CD4-positive, alpha-beta T cell treated with Interleukin-17A for 4 hours (primary cell): ENCODE data around the gene GULP1.
"Not testable (repeated sequence)": the region's sequence is repeated elsewhere in the genome, so short reads cannot be mapped to it uniquely, and the experiment has no call there.

Source experiments
- DNase-seq: peaks from one replicate; pipeline ENCODE4 v3.0.0-alpha.2; 2020; ENCODE audit warnings: mixed read lengths

Gene GULP1

DNA sequence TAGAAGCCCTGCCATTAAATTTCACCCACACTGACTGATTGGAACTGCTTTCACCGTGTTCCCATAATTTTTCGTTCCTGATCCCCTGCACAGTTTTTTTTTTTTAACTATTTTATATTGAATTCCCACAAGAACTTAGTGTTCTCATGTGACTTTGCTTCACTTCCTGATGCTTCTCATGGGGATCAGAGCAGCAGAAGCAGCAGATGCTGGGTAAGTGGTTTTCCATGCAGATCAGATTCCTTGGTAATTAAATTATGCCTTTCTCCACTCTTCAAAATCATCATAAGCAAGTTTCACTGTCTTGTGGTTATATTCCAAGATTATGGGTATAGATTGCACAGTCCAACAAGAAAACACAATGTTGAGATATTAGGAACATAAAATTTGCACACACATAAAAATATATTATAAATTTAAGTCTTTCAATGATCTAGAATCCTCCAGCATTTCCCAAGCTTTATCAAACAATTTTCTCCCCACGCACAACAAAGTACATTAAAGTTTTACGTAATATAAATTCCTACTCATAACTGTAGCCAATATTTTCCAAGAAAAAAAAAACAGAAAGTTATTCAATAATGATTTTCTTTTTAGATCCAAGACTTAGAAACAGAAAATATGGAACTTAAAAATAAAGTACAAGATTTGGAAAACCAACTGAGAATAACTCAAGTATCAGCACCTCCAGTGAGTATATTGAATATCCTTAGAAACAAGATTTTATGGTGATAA, 277.9 kb downstream of the GULP1 start:
- no peak for DNase-seq

DNA sequence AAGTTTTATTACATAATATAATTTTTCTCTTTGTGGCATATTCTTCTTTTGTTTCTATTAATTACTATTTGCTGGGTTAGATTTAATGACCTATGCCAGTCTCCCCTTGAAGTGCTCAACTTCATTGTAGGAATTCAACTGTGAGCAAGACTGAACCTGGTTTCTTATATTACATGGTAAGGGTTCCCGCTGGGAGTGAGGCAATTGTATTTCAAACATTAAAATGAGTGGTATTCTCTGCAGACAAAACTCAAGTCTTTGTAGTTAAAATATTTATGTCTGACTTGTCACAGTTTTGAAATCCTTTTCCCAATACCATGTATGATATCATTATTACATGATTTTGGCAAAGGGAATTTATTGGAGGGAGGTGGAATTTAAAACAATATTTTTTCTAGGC, 278.7 kb downstream of the GULP1 start:
- DNase-seq = no peak

DNA sequence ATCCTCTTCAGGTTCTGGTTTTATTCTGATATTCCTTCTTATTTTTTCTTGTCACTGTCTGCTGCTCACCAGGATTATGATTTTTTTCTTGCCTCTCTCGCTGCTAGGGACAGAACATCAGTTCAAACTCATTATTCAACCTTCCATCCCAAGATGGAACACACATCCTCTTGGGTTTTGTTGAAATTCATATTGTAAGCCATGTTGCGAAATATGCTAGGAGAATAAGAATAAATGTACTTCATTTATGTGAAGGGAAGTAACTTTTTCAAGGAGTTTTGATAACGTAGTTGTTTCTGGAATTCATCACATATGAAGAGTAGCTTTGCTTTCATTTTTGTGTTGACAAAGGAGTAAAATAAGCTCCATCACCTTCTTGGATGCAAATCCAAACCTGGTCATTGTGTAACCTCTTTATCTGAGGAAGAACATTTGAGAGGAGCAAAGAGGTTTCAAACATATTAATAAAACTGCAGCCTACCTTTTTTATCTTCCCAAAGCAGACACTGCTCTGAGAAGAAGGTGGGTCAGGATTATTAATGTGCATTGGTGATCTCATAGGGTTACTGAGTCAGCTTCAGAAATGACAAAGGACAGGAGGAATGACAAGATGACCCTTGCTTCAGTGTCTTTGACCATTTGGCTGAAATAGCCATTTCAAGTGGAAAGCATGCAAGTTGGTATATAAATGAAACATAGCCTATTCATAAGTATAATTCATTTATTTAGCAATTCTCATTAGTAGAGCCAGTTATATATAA, 280.0 kb downstream of the GULP1 start:
- no peak for DNase-seq

DNA sequence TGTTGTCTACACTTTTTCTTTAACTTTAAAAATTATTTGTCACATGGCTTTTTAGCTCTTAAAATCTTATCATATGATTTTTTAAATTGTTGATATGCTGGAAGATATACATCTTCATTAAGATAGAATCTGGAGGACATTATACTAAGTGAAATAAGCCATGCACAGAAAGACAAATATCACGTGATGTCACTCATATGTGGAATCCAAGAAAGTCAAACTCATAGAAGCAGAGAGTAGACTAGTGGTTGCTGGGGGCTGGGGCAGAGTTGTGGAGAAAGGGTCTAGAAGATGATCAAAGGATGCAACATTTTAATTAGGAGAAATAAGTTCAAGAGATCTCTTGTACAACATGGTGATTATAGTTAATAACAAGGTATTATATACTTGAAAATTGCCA, 280.9 kb downstream of the GULP1 start:
- no peak for DNase-seq

DNA sequence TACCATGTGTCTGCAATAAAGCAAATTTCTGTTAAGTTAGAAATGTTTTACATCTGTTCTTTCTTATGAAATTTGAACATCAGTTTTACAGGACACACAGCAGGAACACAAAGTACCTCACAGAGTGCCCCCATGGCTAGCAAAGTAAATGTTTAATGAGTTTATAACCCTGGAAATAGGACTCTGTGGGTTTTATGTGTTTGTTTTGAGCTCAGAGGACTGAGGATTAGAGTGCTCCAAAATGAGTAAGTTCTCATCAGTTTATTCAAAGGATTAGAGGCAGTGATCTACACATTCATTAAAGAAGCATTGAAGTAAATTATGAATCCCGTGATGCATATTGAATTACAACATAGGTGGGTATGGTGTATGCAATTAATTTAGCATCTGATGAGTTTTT, 281.8 kb downstream of the GULP1 start:
- no peak for DNase-seq

DNA sequence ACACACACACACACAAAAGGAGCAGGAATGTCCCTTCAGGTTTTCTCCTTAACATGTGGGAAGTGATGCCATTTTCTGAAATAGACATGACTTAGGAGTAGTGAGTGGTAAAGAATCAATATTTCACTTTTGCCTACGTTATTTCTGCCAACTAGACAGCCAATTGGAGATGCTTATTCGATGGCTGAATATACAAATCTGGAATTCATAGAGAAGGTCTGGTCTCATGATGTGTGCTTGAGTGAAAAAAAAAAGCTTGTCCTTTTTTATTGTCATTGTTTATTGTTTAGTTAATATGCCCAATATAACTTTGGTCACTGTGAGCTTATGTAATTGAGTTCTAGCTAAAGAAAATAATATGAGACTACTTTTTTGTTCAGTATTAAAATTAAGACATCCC, 284.3 kb downstream of the GULP1 start:
- no peak for DNase-seq

DNA sequence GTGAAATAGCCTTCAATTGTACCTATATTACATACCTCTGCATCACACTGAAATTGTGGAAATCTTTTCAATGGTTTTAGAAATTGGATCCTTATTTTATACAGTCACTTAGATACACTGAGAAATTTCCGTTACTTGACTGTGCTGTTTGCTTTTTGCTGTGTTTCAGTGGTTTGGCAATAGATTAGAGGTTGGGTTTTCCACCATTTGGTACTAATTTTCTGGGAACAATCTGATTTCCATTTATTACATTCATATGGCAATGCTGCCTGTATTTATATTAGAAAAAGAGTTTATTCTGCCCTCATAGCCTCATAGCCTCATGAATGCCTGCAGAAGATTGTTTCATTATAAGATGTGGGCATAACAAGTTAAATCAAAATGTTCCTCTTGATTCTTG, 285.0 kb downstream of the GULP1 start:
- DNase-seq = no peak

DNA sequence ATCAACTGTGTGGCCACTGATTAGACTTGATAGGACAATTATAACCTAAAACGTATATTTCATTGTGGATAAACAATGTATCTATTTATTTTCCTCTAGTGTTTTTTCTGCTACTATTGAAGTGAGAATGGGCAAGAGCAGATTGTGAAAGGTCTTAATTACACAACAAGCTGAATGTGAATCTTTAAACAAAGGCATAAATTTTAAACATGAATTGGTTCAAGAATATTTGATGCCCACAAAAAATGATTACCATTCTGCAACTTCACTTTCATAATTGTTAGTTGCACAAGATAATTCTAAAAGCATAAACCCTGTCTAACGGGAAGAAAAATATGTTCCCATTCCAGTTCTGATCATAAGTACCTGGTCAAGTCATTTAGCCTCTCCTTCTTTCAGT, 285.6 kb downstream of the GULP1 start:
- DNase-seq = no peak

DNA sequence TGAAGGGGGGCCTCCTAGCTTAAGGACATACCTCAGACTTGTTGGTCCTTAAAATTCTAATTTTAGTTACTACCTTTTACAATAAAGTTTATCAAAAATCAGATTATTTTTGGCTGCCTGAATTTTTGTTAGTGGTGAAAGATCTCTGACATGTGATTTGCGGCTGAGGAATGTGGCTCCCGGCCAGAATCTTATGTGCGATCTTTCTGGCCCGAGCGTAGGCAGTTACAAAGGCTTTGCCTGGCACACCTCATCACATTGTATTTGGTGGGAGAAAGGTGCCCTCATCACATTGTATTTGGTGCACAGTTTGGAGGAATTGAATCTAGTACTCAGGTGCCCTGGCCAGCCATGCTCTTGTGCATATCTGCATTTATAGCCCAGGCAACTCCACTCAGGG, 289.1 kb downstream of the GULP1 start:
- no peak for DNase-seq

DNA sequence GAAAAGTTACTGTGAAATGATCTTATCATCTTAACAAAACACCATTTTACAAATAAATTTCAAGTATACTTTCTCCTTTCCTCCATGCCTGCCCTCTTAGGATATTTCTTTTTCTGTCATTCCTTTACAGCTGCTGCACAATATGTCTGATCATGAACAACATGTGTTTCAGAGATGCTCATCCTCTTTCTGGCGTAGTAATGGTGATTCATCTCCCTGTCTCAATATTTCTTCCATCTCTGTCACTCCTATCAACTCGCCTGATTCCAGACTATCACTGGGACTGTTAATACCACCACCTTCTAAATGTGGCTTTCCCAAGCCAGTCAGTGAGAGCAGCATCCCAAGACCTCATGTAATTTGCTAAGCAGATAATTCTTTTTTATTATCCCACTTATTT, 290.5 kb downstream of the GULP1 start:
- no peak for DNase-seq

DNA sequence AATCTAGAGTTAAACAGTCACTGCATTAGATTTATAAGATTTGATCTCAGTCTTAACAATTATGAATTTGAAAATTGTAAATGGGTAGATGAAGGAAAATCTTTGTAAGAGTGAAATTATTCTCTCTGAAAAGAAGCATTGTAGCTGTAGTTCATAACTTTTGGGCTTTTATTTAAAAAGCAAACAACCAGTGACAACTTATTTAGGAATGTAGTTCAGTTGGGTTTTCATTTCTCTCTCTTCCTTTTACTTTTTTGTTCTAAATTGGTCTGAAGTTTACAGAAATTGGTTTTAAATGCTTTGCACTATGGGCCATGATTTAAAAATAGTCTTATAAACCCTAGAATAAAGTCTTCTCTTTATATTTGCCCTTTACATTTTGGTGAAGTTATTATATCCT, 296.6 kb downstream of the GULP1 start:
- DNase-seq = no peak

DNA sequence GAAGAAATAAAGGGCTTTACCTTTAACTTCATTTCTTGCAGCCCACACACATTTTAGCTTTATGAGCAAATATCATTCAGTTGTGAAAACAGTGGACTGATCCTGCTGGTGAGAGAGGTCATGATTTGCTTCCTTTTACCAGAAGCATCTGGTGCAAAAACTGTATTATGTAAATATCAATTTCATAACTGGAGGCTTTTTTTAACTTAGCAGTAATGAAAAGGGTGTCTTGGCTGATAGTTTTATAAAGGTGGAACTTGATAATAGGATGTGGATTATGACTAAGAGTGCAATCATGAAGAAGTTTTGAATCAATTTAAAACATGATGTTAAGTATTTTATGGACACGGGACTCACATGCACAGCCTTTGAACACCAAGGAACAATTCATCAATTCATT, 304.4 kb downstream of the GULP1 start:
- no peak for DNase-seq

DNA sequence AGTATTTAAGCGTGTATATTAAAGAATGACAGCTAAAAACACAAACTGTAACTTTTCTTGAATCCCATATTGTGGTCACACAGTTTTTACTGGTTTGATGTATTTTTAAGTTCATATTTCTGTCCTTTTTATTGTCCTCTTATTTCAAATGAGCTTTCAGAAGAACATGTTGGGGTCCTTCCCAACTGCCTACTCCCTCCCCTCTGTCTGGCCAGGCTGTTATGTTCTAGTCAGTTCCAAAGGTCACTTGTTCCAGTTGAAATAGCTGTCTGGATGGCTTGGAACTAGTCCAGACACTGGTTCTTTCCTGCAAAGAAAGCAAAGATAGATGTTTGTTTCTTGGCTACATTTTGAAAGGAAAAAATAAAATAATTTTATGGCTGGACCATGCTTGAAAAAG, 306.9 kb downstream of the GULP1 start:
- DNase-seq = no peak

DNA sequence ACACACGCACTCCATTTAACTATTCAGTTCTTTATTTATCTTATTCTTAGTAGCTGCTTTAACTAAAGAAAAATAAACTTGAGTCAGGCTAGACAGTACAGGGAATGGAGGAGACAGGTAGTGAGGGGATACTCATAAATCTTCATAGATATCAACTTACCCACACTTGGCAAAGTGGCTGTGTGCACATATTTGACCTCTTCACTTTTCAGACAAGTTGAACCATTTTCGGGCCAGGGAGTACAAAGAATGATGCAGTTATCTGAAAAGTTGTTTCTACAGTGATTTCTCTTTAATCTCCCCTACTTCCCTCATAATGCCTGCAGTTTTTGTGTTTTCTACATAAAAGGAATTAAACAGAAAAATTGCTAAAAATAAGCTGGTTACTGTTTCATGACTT, 307.5 kb downstream of the GULP1 start:
- no peak for DNase-seq

DNA sequence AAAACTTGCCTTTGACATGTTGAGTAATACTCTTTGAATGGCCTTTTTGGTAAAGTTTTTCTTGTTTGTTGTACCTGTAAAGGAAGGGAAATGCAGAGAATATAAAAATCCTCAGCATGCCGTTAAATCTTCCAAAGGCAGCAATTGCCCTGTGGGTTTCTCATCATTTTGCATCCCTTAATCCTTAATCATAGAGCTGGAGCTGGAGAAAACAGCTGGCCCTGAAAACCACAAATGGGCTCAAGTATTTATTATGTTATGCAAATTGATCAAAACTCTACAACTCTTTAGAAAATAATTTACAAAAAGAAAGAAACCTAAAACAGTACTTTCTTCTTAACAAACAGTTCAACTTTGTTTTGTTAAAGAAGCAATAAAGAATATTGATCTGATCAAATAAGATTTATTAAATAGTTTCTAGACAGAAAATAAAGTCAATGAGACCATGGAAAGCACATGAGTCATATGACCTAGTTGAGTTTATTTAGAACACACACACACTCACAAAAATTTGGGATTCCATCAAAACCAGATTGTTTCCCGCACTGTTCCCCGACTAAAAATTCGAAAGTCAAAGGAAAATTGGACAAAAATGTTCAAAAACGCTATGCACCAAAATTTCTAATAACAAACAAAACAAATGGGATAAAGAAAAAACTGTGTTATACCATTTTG, 309.0 kb downstream of the GULP1 start:
- no peak for DNase-seq

DNA sequence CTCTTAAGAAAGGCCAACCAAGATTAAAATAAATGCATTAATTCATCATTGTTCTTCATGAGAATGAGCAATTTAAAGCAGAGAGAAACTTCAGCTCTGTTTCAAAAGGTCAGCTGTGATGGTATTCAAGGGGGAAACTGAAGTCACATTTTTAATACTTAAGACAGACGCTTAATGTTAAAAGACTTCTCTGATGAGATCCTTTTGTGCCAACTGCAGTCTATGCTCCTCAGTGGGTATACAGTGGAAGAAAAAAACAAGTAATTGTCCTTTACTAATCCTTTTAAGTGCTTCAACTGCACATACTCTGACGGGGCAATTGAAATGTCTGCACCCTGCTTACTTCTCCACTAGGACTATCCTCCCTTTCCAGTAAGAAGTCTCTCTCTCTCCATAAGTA, 309.7 kb downstream of the GULP1 start:
- no peak for DNase-seq

DNA sequence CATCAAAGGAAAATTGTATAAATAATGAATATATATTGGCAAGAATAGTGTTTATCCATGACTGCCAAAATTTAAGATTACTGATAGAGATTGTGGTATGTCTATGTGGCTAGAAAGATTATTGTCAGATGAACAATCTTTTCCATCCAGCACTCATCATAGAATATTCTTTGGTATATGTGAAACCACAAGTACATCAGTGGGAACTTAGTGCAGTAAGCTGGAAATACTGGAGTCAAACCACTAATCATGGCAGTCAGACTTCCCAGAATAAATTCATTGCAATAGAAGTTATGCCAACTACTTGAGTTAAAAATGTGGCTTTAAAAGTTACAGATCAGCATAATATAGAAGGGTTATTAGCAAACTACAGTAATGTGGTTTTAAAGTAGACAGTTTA, 310.3 kb downstream of the GULP1 start:
- no peak for DNase-seq

DNA sequence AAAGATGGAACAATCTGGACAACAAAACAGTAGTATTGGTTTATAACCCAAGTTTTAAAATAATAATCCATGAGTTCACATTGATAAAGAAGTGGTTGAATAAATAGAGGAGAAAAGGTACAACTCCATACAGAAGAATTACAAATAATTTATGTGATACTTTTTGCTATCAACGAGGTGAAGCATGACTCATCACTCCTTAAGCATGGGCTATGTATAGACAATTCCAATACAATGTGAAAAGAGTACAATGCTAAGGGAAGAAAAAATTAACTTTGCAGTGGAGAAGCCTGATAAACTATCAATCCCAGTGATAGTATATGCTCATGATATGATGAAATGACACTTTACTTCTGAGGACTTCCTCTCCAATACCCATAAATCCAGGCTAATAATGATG, 312.9 kb downstream of the GULP1 start:
- DNase-seq = no peak

DNA sequence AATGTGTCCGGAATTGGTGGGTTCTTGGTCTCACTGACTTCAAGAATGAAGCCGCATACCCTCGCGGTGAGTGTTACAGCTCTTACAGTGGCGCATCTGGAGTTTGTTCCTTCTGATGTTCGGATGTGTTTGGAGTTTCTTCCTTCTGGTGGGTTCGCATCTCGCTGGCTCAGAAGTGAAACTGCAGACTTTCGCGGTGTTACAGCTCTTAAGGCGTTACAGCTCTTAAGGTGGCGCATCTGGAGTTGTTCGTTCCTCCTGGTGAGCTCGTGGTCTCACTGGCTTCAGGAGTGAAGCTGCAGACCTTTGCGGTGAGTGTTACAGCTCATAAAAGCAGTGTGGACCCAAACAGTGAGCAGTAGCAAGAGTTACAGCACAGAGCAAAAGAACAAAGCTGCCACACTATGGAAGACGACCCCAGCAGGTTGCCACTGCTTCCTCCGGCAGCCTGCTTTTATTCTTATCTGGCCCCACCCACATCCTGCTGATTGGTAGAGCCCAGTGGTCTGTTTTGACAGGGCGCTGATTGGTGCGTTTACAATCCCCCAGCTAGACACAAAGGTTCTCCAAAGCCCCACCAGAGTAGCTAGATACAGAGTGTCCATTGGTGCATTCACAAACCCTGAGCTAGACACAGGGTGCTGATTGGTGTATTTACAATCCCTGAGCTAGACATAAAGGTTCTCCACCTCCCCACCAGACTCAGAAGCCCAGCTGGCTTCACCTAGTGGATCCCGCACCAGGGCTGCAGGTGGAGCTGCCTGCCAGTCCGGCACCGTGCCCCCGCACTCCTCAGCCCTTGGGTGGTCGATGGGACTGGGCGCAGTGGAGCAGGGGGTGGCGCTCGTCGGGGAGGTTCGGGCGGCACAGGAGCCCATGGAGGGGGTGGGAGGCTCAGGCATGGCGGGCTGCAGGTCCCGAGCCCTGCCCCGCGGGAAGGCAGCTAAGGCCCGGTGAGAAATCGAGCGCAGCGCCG, 314.2 kb downstream of the GULP1 start:
- DNase-seq = not testable (repeated sequence)

DNA sequence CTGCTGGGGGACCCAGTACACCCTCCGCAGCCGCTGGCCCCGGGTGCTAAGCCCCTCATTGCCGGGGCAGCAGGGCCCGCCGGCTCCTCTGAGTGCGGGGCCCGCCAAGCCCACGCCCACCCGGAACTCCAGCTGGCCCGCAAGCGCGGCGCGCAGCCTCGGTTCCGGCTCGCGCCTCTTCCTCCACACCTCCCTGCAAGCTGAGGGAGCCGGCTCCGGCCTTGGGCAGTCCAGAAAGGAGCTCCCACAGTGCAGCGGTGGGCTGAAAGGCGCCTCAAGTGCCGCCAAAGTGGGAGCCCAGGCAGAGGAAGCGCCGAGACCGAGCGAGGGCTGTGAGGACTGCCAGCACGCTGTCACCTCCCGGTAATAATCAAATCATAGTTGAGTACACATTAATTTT, 314.9 kb downstream of the GULP1 start:
- not testable (repeated sequence) for DNase-seq

DNA sequence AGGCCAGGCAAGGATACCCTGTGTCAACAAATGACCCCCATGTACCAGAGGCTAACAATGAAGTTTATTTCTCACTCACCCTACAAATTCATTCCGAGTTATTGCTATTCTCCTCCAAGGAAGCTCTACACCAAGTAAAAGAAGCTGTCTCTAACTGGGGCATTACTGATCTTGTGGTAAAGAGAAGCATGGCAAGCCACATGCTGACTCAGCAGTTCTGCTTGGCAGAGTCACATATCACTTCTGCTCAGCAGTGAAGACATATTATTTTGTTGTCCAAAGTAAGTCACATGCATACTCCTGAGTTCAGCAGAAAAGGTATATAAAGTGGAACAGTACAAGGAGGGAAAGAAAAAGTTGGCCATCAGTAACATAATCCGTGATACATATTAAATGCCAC, 315.8 kb downstream of the GULP1 start:
- no peak for DNase-seq

DNA sequence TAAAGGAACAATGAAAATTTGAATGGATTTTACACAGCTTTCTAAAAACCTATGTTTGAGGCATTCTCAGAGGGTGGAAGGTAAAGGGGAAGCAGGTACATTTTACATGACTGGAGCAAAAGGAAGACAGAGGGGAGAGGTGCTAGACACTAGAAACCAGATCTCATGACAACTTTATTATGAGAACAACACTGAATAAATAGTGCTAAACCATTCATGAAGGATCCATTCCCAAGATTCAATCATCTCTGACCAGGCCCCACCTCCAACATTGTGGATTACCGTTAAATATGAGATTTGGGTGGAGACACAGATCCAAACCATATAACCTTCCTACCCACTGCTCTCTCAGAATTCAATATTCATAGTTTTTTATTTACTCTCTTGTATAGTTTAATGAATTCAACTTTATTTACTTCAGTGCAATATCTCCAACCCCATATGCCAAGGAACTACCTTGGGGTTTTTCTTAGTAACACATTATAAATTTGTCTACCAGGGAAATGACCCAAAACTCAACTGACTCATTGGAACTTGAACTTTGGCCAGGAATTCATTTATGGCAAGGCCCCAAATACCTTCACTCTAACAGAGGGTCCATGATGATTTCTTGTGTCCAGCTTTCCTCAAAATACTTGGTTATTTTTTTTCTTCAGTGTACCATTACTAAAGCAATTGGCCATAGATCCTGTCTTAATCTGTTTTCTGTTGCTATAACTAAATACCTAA, 317.8 kb downstream of the GULP1 start:
- no peak for DNase-seq
